Measurements from ENCODE around the gene SLC5A10.
"Not testable (repeated sequence)": the region's sequence is repeated elsewhere in the genome, so short reads cannot be mapped to it uniquely, and the experiment has no call there.

The SLC5A10 gene

DNA sequence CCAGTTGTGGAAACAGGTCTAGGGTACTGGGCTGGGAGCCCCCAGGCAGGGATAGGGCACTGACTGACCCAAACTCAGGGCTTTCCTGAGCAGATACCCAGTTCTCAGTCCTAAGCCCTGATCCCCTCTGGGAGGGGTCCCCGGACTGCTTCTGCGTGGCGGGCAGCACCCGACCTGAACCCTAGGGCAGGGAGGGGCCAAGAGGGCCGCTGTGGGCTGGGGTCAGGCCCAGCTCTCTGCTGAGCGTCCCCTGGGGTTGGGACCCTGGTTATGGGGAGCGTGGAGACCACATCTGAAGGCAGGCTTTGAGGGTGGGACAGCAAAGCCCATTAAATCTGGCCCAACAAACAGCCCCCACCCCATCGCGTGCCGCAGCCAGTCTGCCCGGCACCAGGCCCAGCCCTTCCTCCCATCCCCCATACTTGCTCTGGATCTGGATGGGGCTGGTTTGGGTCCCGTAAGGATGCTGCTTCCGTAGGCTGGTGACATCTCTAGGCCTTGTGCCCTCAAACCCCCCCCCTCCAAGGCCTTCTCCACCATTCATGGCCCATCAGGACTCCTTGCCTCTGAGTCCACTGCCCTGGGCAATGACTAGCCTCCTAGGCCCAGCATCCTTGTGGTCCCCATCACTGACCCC, 53.3 kb downstream of the SLC5A10 start:
- DNase-seq, result no peak

DNA sequence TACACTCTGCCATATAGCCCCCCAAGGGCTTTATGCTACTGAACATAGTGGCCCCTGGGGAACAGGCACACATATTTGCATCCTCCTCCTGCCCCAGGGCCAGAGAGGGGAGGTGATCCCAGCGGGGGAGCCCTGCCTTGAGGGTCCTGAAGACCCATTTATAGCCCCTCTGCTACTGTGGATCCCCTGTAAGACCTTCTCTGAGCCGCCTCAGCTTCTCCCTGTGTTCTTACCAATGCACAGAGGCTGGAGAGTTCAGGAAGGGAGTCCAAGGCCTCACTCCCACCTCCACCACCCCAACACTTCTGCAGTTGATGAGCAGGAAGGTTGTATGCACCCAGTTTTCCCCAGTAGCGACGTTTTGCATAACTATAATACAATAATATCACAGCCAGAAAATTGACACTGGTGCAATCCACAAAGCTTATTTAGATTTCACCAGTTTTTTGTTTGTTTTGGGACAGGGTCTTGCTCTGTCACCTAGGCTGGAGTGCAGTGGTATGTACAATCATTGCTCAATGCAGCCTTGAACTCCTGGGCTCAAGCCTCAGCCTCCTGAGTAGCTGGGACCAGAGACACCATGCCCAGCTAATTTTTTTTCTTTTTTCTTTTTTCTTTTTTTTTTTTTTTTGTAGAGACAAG, 53.9 kb downstream of the SLC5A10 start:
- no peak for DNase-seq

DNA sequence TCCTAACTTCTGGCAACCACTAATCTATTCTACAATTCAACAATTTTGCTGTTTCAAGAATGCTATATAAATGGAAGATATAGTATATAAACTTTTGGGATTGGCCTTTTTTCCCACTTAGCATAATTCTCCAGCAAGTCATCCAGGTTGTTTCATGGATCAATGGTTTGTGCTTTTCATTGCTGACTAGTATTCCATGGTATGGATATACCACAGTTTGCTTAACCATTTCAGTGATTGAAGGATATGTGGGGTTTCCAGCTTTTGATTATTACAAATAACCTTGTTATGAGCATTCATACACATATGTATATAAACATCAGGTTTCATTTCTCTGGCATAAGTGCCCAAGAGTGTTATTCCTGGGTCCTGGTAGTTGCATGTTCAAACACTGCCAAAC, 54.7 kb downstream of the SLC5A10 start:
- no peak for DNase-seq

DNA sequence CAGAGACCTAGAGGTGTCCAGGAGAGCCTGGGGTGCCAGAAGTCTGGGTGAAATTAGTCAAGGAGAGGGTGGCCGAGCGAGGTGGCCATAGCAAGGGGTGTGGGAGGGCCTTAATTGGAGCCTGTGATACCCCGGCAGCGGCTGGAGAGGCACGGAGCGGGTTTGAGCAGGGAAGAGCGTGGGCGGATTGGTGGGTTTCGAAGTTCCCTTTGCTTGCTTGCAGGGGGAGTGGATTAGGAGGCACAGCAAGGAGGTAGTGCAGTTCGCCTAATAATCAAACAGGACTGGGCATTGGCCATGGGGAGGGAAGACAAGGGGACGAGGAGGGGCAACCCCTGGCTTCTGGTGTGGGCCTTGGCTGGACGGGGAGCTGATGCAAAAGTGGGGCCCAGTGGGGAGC, 58.0 kb downstream of the SLC5A10 start:
- no peak for DNase-seq

DNA sequence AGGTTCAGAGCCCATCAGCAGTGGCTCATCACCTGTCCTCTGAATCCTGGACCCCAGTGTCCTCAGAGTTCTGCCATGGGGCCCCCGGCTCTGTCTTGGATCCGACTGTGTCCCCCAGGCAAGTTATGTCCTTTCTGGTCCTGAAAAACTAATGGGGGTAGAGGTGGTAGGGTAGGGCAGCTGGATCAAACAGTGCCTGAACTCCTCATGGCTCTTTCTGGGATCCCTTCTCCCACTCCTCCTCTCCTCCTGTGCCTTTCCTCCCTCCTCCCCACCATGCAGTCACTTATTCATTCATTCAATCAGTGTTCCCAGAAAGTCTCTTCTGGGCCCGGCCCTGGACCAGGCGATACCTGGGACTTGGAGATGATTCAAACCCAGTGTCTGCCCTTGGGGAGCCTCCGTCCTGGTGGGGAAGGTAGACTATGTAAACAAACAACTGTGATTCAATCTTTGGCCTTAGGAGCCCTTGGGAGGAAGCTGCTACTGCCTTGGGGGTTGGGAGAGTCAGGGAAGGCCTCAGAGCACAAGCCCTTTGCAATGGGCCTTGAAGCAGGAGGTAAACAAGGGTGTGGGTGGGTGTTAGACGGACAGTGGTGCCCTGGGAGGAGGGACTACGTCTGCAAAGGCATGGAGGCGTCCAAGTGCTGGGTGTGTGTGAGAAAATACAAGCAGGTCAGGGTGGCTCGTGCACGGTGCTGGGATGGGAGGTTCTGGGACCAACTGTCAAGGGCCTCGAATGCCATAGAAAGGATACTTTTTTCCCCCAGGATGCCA, 59.0 kb downstream of the SLC5A10 start:
- DNase-seq, result no peak

DNA sequence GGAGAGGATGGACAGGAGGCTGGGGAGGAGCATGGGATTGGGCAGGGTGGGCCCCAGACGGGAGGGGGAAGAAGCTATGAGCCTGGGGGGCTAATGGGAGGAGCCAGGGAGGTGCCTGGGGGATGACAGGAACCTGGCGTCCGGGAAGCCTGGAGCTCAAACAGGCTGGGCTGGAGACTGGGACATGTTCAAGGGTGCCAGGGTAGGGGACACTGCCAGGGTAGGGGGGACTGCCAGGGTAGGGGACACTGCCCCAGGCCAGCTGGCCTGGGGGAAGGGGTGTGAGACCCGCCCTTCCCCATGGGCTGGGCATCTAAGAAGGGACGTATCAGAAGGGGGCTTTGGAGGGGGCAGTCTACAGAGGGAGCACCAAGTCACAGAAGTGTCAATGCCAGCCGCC, 59.6 kb downstream of the SLC5A10 start:
- no peak for DNase-seq

DNA sequence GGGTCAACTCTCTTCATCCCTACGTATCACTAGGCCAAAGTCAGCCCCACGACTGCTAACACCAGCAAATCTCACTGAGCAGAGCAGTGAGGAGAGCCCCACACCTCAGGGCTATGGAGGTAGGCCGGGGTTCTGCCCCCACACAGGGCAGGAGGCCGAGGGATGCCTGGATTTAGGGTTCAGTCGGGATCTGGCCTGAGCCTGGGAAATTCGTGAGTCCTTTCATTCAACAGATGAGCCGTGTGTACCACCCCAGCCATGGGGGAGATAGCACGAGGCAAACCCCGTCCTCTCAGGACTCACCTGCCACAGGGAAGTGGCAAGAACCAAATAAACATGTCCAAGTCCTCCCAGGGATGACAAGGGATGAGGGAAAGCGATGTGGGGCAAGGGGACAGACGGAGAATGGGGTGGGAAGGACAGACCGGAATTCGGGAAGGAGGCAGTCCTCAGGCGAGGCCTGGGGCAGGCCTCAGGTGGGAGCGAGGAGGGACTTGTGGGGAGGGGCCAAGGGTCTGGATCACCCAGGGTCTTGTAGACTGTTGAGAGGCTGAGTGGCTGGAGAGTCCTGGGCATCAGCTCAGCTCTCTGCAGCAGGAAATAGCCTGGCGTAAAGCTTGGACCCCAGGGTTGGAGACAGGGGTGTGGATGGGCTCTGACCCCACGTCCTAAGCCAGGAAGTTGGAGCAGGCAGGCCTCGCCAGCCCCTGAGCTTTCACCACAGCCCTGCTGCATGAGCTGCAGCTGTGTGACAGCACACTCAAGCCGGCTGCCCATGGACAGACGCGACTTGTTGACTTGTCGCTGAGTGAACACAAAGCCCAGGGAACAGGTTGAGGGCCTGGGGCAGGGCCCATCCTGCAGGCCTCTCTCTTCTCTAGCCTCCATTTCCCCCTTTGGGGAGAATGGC, 60.5 kb downstream of the SLC5A10 start:
- DNase-seq, result no peak

DNA sequence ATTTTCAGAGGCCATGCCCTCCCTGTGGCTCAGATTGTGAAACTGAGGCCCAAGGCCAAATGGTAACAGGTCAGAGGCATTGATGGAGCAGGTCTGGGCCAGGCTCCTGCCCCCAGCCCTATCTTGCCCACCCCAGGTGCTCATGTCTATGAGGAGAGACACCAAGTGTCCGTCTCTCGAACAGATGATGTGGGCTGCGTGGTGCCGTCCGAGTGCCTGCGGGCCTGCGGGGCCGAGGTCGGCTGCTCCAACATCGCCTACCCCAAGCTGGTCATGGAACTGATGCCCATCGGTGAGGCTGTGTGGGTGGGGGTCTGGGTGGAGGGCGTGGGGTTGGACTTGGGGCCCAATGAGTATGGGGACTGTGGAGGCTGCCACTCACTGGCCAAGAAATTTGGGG, 61.3 kb downstream of the SLC5A10 start:
- DNase-seq, result no peak

DNA sequence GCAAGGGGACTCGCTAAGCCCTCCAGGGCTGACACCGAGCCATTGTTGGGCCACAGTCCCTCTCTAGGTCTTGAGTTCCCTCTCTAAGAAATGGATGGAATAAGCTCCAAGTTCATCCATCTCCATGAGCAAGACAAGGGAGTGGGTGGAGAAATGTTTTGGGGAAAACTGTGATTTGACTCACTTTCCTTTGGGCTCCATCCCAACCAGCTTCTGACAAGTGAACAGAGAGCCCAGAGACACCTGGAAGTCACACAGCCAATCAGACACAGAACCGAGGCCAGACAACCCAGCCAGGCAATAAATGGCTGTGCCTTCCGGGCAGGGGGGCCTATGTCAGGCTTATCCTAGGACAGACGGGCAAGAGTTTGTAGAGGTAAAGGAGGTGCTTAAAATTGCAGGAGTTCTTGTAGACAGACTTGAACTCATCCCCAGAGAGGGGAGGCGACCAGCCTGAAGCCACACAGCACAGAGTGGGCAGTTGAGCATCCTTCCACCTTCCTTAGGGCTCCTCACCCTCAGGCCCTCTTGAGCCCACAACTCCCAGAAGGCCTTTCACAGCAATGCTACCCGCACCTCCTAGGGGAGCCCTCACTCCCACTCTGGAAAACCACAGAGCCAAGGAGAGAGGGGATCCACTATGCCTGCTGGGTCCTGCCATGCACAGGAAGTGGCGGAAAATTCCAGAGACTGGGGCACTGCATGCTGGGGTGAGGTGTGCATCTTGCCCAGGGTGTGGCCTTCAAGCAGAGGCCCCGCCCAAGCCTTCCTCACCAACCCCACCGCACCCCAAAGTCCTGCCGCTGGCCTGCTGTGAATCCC, 62.1 kb downstream of the SLC5A10 start:
- no peak for DNase-seq

DNA sequence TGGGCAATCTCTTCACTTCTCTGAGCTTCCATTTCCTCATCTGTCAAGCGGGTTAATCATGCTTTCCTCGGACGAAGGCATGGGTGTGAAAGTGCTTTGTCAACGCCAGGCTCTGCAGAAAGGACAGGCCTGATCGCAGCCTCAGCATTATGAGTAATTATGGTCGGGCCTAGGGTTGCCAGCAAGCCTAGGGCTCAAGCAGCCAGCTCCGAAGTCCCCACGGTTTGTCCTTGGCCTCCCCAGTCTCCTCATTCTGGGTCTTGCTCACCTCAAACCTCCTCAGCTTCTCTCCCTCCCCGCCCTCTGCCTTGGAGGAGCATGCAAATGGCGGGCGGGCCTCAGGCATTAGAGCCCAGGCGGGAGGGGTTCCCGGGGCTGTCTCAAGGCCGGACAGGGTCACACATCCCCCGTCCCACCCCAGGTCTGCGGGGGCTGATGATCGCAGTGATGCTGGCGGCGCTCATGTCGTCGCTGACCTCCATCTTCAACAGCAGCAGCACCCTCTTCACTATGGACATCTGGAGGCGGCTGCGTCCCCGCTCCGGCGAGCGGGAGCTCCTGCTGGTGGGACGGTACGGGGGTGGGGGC, 62.8 kb downstream of the SLC5A10 start:
- no peak for DNase-seq

DNA sequence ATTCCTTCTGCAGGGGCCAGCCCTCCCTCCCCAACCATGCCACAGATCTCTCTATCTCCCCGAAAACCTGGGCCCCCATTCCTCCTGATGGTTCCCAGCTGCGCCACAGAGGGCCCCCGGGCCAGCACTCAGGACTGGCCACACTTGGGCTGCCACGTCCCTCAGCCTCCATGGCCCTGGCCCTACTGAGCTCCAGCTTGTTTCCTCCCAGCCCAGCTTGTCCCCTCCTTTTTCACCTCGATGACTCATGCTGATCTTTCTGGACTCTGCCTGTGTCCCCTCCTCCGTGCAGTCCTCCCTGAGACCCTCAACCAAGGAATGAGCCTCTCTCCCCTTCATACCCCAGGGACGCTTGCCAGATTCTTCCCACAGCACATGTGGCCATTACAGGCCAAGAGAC, 63.5 kb downstream of the SLC5A10 start:
- no peak for DNase-seq

DNA sequence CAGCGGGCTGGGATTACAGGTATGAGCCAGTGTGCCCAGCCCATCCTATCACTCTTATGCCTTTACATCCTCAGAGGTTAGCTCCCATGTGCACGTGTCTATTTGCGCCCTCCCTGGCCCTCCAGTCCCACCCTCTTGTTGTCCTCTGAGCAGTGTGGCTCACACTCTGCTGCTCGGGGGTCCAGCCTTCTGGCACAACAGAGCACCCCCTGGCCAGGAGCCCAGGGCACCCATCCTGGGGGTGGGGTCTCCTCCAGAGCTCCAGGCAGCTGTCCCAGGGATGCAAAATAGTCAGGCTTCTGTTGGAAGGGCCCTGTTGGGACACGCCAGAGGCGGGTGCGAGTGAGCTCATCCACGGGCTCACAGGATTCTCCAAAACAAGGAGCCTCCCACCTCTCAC, 64.3 kb downstream of the SLC5A10 start:
- DNase-seq, result no peak

DNA sequence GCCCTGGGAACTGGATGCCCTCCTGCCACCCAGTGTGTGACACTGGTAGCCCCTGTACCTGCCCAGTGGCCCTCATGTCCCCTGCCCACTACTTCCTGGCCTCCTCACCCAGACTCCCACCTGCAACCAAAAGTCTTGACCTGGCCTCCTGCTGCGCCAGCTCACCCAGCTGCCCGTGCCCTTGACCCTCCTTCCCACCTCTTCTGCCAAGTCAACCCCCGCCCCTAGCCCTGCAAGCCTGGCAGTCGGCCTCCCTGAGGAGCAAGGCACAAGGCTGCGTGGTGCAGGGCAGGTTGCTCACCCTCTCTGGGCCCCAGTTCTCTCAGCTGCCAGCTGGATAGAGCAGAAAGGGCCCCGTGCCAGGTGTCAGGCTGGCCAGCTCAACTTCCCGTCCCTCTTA, 64.9 kb downstream of the SLC5A10 start:
- DNase-seq, result no peak

DNA sequence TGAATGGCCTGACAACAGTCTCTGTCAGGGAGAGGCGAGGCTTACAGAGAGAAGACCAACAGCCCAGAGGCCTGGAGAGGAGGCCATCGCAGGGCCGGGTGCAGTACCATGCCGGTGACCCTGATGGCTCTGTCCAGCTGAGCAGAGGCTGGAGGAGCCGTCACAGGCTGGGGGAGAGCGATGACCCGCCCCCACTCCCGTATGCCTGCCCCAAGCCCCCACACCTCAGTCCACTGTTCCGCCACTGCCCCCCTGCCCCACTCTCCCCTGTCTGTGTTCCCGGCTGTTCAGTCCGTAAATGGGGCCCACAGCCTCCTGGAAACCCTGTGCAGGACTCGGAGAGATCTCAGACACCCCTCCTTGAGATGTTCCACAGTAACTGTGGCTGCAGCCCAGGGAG, 65.4 kb downstream of the SLC5A10 start:
- no peak for DNase-seq

DNA sequence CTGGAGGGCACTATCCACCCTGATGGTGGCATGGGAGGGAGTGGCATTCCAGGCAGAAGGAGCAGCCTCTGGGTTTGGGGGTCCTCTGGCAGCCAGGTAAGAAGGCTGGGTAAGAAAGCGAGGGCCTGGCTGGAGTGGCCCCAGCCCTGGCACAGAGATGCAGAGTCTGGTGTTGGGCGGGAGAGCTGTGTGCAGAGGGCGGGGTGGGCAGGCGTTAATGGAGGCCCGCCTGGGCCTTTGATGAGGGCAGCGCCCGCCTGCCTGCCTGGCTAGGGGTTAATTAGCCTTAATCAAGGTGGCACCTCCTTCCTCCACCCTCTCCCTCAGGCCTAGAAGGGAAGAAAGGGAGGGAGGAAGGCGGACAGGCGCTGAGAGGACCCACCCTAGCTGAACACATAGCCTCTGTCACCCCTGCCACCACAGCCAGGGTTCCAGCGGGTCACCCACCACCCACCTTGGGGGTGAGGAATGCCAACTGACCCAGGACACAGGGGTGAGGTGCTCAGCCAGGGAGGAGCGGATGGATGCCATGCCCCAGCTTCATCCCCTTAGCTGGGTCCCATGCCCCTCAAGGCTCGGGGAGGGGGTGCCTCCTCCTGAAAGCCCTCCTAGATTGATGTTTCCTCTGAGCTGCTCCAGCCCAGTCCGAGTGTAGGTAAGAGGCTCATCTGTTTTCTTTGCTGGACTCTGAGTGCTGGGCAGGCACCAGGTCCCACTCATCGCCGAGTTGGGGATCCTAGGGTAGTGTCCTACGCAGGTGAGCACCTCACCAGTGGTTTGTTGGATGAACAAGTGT, 66.0 kb downstream of the SLC5A10 start:
- no peak for DNase-seq

DNA sequence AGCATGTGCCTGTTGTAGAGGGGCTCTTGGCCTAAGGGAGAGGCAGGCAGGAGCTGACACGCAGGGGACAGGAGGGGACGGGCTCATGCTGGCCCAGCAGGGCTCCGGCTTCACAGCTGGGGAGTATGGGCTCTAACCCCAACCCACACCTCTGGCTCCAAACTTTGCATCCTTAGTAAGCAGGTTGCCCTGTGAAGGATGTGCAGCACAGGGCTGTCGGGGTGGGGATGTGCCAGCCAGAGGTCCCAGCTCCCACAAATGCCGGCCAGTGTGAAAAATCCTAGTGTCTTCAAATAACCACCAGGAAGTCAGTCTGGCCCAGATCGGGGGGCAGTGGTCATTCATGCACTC, 66.6 kb downstream of the SLC5A10 start:
- no peak for DNase-seq

DNA sequence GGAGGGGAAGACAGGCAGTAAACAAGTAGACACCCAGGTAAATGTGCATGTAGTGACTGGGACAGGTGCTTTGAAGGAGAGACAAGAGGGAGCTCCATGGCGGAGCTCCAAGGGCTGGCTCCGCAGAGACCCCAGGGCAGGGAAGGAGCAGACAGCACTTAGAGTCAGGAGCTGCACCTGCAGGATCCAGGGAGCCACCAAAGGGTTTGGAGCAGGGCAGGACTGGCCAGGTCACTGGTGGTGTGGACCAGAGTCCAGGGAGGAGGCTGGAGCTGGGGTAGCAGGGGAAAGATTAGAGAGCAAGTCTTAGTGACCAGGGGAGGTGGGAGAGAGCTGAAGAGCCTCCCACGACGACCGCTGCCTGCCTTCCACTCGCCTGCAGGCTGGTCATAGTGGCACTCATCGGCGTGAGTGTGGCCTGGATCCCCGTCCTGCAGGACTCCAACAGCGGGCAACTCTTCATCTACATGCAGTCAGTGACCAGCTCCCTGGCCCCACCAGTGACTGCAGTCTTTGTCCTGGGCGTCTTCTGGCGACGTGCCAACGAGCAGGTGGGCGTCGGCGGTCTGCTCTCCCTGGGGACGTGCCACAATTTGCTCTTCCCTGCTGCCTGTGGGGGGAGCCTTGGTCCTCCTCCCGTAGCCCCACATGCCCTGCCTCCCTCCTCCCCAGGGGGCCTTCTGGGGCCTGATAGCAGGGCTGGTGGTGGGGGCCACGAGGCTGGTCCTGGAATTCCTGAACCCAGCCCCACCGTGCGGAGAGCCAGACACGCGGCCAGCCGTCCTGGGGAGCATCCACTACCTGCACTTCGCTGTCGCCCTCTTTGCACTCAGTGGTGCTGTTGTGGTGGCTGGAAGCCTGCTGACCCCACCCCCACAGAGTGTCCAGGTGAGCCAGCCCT, 67.3 kb downstream of the SLC5A10 start:
- DNase-seq, result no peak

DNA sequence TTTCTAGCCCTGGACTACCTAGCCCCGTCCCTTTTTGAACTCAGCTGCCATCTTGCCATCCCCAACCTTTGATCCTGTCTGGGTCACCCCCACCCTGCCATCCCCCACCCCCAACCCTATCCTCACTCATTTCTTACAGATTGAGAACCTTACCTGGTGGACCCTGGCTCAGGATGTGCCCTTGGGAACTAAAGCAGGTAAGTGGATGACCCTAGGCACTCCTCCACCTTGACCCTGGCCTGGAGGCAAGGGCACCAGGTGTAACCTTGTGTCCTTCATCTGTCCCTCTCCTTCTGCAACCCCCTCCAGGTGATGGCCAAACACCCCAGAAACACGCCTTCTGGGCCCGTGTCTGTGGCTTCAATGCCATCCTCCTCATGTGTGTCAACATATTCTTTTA, 68.1 kb downstream of the SLC5A10 start:
- no peak for DNase-seq

DNA sequence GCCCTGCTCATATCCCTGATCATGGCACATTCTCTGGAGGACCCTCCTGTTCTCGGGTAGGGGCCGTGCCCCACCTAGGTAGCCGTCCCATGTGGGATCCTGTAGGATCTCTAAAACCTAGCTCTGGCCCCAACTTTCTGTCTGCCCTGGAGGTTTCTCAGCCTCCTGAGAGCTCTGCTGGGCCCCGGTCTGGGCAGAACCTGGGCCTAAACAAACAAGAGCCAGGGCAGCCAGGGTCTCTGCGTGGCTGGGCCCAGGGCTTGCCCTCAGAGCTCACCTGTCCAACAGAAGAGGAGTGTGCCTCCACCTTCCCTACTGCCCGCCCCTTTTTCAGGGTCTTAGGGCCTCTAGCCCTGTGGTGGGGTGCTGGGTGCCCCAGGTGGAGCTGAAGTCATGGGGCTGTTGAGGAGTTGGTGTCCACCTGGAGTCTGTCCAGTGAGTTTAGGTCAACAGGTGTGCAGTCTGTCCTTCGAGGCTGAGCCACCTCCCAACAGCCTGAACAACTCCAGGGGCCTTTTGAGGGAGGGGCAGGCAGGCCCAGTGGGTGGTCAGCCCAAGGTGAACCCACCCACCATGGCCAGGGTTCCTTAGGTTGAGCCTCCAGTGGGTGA, 69.2 kb downstream of the SLC5A10 start:
- DNase-seq, result not testable (repeated sequence)
